Upper lobe of left lung (tissue), 4 donors: Measurements from ENCODE around the gene LHB.

Source experiments
- CTCF ChIP-seq, 6 experiments: fragments of 450-650 bp in 4 of 6; fragments of 200-600 bp in 2 of 6; sonication (generic) in 2 of 6; IDR thresholded peaks; one replicate each; pipeline ENCODE4 v1.5.1; 2016 to 2019; ENCODE audit warnings: antibody characterized with exemption in 6 of 6
- POLR2A ChIP-seq, 4 donors: fragments of 450-650 bp; IDR thresholded peaks; one replicate each; pipeline ENCODE4 v1.5.1; 2016 to 2017; ENCODE audit warnings: antibody characterized with exemption in 4 of 4, mild to moderate bottlenecking in 2 of 4

- no peak for TF ChIP-seq POLR2A (IDR thresholded peaks at IDR 0.05)
- TF ChIP-seq CTCF (IDR thresholded peaks at IDR 0.05), result no peak
These were observed 6.4 kb downstream of the LHB start for GRCh38 chr19:49010453-49010852.
